Stimulated activated CD4-positive, alpha-beta T cell treated with anti-CD3 and anti-CD28 coated beads, Interleukin-12 subunit alpha, Interleukin-12 subunit beta, amount 100 ng/mL, for 4 hours (primary cell): Measurements from ENCODE around the gene PRKAR2B.

Experiments used
- DNase-seq: peaks from one replicate; pipeline ENCODE4 v3.0.0-alpha.2; 2020

PRKAR2B gene

DNA sequence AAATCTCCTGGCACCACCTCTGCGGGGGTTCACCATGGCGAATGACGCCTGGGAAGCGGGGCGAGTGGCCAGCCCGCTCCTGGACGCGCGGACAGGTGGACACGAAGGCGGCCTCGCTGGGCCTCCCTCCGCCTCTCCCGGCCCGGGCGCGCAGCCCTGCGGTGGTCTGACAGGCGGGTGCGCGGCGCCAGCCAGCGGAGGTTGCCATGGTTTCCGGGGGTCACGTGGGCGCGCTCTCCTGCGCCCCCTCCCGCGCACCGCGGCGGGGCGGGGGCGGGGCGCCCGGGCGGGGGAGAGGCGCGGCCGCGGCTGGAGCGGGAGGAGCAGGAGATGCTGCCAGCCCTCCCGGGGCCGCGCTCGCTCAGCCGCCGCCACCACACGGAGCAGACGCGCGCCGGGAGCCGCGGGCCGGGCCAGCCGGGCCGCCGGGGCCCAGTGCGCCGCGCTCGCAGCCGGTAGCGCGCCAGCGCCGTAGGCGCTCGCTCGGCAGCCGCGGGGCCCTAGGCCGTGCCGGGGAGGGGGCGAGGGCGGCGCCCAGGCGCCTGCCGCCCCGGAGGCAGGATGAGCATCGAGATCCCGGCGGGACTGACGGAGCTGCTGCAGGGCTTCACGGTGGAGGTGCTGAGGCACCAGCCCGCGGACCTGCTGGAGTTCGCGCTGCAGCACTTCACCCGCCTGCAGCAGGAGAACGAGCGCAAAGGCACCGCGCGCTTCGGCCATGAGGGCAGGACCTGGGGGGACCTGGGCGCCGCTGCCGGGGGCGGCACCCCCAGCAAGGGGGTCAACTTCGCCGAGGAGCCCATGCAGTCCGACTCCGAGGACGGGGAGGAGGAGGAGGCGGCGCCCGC is at the start of gene PRKAR2B:
TSS of gene PRKAR2B (plus strand) at position 359 of the 848 bp plus-strand sequence. CDS start at position 562, 203 bp downstream.
- DNase-seq: peak; percentile 66

DNA sequence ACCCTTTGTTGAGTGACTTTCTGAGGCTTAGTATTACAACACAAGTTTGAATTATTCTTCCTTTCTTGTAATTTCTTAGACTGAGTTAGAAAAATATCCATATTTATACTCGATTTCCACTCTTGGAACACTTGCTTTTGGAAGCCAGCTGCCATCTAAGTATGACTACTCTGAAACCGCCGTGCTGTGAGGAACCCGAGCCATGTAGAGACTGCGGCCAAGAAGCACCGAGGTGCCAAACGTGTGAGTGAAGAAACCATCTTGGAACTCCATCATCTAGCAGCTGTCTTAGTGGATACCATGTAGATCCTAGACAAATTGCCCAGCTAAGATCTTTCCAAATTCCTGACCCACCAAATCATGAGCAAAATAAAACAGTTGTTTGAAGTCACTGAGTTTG is 49.7 kb upstream of the PRKAR2B start:
- no peak for DNase-seq

DNA sequence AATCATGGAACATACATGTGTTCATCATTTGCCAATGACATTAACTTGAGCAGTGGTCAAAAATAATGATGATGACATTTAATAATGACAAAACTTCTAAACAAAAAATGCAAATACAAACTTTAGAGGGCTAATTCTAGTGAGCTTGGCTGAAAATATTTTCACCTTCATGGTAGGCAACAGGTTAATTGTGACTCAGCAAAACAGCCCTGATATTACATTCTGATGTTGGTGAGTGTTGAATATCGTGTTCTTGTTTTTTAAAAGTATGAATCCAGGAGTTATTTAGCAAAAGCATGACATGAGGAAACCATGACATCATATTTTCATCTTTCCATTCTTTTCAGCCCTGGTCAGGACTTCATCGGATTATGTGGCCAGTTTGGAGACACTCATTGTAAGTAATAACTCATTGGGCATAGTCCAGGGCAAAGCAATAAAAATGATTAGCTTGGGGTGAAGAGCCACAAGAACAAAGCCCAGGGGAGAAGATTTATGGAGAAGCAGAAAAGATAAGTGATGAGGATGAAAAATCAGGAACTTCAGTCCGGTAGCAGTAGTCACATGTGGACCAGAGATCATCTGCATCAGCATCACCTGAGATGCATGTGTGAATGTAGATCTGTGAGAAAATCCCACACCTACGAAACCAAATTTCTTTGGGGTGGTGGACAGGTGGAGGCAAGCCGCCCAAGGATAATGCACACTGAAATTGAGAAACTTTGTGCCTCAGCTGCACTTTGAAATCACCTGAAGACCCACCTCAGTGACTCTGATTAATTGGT is 46.8 kb upstream of the PRKAR2B start:
- no peak for DNase-seq

- DNase-seq: no peak
These were observed 45.5 kb upstream of the PRKAR2B start for GRCh38 chr7:106999023-106999422.

DNA sequence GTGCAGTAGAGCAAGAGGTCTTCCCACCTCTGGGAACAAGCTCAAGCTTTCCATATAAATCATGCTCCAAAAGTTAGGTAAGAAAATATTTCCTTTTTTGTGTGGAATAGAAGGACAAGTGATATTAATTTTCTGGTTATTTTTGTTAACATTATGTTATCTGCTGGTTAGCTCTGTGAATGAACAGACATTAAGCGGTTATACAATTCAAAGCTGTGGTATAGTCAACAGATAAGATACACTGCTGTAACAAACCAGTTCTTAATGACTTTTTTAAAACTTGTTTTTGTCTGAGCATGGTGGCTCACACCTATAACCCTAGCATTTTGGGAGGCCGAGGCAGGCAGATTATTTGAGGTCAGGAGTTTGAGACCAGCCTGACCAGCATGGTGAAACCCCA is 43.0 kb upstream of the PRKAR2B start:
- DNase-seq: no peak

DNA sequence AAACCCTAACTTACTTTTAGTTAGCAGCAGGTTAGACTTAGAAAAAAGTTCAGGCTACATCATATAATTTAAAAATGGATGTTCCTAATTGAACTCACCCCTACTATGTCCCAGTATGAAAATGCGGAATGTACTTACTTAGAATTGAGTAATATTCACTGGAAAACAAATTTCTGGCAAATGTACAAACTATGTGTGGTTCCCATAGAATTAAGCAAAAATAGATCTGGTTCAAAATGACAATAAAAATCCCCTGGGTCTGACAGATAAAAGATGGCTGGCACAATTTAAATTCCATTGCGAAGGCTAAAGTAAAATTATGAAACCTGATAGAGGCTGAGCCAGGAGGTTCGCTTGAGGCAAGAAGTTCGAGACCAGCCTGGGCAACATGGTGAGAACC is 42.4 kb upstream of the PRKAR2B start:
- no peak for DNase-seq

DNA sequence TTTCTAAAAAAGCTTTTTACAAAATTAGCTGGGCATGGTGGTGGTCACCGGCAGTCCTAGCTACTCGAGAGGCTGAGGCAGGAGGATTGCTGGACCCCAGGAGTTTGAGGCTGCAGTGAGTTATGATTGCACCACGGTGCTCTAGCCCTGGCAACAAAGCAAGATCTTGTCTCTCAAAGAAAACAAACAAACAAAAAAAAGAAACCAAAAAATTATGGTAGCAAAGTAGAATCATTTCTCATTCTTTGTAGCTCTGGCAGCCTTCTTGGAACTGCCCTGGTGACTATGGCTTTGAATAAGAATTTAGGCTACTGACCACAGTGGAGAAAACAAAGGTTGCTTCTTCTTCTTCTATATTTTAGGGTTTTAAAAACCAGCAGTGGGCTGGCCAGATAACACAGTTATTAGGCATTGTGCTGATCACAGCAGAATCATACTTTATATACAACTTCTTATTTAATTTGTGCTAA is 41.9 kb upstream of the PRKAR2B start:
- no peak for DNase-seq

DNA sequence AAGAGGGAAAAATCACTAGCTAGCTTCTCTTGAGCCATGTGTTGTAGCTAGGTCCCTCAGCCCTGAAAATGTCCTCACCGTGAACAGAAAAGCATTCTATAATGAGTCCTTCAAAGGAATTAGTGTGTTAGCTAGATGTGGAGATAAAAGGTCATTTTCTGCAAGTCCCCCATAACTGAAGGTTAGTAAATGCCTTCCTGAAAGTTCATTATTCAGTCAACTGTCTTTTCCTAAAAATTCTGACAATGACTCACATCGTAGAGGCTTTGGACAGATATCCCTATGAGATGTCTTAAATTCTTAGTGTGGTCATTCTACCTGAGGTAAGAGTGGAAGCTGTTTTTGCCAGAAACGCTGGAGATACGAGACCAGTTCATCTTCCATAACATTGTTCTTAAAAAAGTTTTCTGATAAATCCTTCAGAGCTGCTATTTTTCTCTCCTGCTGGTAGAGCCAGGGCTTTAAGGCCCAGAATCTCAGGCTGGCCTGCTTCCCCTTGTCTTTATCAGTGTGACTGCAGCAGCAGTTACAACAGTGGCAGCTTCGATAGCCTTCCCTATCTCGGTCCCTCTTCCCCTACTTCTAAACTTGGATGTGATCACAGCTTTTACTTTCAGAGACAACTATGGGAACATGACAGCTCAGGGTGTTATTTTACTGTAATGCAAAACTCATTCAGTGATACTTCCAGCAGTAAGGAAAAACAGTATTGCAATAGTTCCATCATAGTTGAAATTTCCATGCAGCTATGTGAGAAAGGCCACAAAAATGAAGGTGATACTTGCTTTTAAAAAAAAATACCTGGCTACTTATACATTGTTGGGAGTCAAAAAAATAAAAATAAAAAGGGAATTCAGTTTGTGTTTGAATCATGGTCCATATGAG is 37.3 kb upstream of the PRKAR2B start:
- no peak for DNase-seq

DNA sequence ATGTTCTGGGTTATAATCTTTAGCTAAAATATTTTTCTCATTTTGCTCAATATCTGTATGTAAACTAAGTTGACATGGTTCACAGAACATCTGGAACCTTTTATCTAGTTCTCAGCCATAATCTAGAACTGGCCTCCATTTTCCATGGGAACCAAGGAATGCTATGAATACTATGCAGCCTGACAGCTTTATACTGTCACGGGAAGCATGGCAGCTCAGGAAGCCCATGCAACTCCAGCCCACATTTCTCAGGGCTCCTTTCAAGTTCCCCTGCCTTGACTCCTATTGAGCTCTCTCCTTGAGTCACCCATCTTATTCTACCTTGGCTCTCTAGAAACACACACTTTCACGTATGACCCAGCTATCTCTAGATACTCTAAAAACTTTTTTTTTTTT is 36.6 kb upstream of the PRKAR2B start:
- no peak for DNase-seq

DNA sequence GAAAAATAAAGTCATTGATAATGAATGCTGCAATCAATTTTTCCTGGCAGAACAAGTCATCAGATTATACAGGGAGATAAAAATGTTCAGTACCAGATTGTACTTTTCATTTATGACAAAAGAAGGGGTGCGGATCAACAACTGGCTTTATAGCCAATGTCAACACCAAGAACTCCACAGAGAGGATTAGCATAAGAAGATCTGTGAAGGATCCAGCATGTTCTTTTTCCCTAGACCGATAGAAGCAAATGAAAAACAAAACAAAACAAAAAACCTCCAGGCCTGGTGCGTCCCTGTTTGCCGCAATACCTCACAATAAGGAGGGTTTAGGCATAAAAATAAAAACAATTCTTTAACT is 34.7 kb upstream of the PRKAR2B start:
- DNase-seq: no peak

DNA sequence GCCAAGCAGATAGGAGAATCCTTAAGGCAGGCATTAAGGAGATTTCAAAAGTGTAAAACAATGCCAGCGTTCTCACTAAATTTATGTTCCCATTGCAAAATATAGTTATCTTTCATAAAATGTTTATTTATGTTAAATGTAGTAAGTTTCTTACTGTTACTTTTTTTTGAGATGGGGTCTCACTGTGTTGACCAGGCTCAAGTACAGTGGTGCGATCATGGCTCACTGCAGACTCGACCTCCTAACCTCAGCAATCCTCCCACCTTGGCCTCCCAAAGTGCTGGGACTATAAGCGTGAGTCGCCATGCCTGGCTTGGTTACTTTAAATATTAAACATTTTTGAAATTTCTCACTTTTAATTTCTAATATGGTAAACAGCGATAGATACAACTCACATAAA is 31.8 kb upstream of the PRKAR2B start:
- no peak for DNase-seq

DNA sequence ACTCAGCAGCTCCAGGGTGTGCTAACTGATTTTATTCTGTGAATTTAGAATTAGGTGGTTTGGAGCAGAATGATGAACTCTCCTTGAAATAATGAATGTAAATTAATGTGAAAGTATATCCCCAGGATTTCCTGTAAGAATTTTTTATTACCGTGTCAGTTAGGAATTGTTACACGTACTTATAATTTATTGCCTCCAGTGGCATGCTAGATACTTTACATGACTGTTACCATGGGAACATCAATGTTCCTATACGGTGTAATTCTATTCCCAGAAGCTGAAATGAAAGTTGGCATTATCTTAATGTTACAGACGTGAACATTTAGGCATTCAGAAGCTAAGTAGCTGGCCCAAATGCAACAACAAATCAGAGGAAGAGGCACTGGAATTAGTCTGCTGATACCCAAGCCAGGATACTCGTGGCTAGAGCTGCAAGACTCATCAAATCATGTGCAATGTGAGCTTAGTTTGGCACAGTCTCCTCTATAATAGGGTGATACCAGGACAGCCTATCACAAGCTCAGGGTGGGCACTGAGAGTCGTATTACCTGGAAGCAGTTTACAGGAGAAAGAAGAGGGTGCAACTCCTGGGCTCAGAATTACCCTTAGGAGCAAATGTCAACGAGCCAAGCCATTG is 30.0 kb upstream of the PRKAR2B start:
- no peak for DNase-seq

GRCh38 chr7:107016312-107016711 is 28.2 kb upstream of the PRKAR2B start:
- no peak for DNase-seq

GRCh38 chr7:107017965-107018719 is 26.4 kb upstream of the PRKAR2B start:
- no peak for DNase-seq

- no peak for DNase-seq
These were observed 24.1 kb upstream of the PRKAR2B start for GRCh38 chr7:107020400-107020799.

DNA sequence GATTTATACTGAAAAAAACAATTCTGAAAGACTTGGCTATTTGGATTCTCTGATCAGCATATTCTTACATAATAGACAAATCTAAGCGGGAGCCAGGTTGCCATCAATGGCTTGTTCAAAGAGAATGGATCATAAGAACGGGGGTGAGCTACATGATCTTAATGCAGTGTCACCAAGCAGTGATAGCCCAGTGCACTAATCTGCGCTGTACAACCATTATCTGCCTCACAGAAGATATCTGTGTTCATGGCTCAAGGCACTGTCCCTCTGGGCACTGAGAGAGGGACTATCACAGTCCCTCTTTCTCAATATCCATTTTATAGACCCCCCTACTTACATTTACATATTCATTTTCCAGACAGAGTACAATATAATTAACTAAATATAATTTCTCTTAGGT is 22.9 kb upstream of the PRKAR2B start:
- no peak for DNase-seq

- DNase-seq: no peak
These were observed 20.9 kb upstream of the PRKAR2B start for GRCh38 chr7:107023522-107024151.

- no peak for DNase-seq
These were observed 19.6 kb upstream of the PRKAR2B start for GRCh38 chr7:107024906-107025305.

GRCh38 chr7:107025449-107026103 is 18.9 kb upstream of the PRKAR2B start:
- DNase-seq: no peak

DNA sequence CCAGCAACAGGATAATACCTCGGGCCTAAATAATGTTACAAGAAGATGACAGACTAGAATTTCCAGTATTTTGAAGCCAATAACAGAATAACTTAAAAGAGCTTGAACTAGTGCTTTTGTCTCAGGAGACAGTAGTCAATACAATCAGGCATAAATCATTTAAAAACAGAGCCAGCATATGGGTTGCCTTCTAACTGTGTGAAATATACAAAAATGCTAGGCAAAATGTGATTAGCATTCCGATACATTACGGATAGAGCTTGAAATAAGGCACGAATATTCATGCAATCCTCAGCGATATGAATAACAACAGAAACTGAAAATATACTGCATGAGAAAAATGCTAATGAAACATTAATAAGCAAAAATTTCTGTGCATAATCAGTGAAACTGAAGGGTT is 18.3 kb upstream of the PRKAR2B start:
- DNase-seq: no peak

- DNase-seq: no peak
These were observed 17.3 kb upstream of the PRKAR2B start for GRCh38 chr7:107027208-107027607.
